WERI-Rb-1 (cell line): ENCODE results near the gene DDX6.
"Not testable (repeated sequence)": the region's sequence is repeated elsewhere in the genome, so short reads cannot be mapped to it uniquely, and the experiment has no call there.

Source experiments
- DNase-seq: peaks from one replicate; pipeline ENCODE4 v3.0.0-alpha.2; 2020
- H3K27ac ChIP-seq: fragments of 250-450 bp; sonication (Bioruptor Pico); 2 replicates; pipeline ENCODE4 v1.5.1; 2020; ENCODE audit warnings: mild to moderate bottlenecking, moderate library complexity
- H3K27me3 ChIP-seq: fragments of 250-450 bp; sonication (Bioruptor Pico); 2 replicates; pipeline ENCODE4 v1.5.1; 2021; ENCODE audit warnings: mild to moderate bottlenecking, low read depth, moderate library complexity; ENCODE audit not compliant: insufficient read depth, severe bottlenecking
- H3K36me3 ChIP-seq: fragments of 250-450 bp; sonication (Bioruptor Pico); 2 replicates; pipeline ENCODE4 v1.5.1; 2020; ENCODE audit warnings: mild to moderate bottlenecking, moderate library complexity
- H3K4me3 ChIP-seq: 2 replicates; pipeline ENCODE4 v1.5.1; 2011; ENCODE audit warnings: low read depth, mild to moderate bottlenecking, control low read depth, low read length
- H3K9me3 ChIP-seq: fragments of 250-450 bp; sonication (Bioruptor Pico); 2 replicates; pipeline ENCODE4 v1.5.1; 2021; ENCODE audit warnings: mild to moderate bottlenecking, moderate library complexity; ENCODE audit not compliant: severe bottlenecking
- TF ChIP-seq, protein P1 (sequence below): IDR thresholded peaks from 2 replicates; pipeline ENCODE4 v1.5.1; 2011; ENCODE audit warnings: low read depth, mild to moderate bottlenecking, control low read depth, inconsistent platforms, low read length

The DDX6 gene

GRCh38 chr11:118791111-118791960 is at the start of gene DDX6:
TSS of gene DDX6 (minus strand) at chr11:118791164. CDS start at chr11:118786251, 4,913 bp downstream.
- peak; percentile 93 for DNase-seq
- peaks cover 14% of the 10 kb centered on the region for H3K36me3 ChIP-seq
- no peaks in the 10 kb centered on the region for H3K9me3 ChIP-seq
- no peaks in the 10 kb centered on the region for H3K27me3 ChIP-seq
- peak within 1 kb of the TSS; percentile 99 for H3K4me3 ChIP-seq
- TF ChIP-seq, protein P1, sequence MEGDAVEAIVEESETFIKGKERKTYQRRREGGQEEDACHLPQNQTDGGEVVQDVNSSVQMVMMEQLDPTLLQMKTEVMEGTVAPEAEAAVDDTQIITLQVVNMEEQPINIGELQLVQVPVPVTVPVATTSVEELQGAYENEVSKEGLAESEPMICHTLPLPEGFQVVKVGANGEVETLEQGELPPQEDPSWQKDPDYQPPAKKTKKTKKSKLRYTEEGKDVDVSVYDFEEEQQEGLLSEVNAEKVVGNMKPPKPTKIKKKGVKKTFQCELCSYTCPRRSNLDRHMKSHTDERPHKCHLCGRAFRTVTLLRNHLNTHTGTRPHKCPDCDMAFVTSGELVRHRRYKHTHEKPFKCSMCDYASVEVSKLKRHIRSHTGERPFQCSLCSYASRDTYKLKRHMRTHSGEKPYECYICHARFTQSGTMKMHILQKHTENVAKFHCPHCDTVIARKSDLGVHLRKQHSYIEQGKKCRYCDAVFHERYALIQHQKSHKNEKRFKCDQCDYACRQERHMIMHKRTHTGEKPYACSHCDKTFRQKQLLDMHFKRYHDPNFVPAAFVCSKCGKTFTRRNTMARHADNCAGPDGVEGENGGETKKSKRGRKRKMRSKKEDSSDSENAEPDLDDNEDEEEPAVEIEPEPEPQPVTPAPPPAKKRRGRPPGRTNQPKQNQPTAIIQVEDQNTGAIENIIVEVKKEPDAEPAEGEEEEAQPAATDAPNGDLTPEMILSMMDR: peak; percentile 59
- H3K27ac ChIP-seq: peak within 1 kb of the TSS; percentile 100

DNA sequence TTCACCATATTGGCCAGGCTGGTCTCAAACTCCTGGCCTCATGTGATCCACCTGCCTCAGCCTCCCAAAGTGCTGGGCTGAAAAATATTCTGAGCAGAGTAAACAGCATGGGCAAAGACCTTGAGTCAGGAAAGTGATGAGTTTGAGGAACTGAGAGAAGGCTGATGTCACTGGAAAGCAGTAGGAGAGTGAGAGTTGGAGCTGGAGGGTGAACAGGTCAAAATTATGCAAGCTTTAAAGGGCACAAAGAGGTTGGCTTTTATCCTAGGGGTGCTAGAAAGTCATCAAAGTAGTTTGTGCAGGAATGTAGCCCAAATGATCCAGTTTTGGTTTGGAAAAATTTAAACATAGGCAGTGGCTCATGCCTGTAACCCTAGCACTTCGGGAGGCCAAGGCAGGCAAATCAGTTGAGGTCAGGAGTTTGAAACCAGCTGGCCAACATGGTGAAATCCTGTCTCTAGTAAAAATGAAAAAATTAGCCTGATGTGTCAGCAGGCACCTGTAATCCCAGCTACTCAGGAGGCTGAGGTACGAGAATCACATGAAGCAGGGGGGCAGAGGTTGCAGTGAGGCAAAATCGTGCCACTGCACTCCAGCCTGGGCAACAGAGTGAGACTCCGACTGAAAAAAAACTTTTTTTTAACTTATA is 48.1 kb upstream of the DDX6 start:
- H3K27ac ChIP-seq: no peak overlapping the region

DNA sequence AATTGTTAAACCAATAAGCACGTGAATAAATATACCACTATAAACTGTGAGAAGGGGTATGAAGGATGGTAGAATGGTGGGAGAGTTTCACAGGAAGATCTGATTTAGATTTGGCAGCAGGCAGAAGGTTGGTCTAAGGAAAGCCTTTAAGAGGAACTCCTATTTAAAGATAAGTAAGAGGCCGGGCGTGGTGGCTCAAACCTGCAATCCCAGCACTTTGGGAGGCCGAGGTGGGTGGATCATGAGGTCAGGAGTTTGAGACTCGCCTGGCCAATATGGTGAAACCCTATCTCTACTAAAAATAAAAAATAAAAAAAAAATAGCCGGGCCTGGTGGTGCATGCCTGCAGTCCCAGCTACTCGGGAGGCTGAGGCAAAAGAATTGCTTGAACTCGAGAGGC is 46.9 kb upstream of the DDX6 start:
- H3K36me3 ChIP-seq: no peaks in the 10 kb centered on the region
- no peaks in the 10 kb centered on the region for H3K9me3 ChIP-seq
- H3K27me3 ChIP-seq: no peaks in the 10 kb centered on the region
- no peak for DNase-seq
- H3K4me3 ChIP-seq: no peak overlapping the region
- no peak overlapping the region for H3K27ac ChIP-seq
- TF ChIP-seq, protein P1: no peak

More for the DNA sequence above, 48.1 kb upstream of the DDX6 start:
- Histone ChIP-seq H3K36me3 (no peaks in the 10 kb centered on the region), H3K9me3 (no peaks in the 10 kb centered on the region), H3K27me3 (no peaks in the 10 kb centered on the region), H3K4me3 (no peak overlapping the region)
- TF ChIP-seq, protein P1: no peak
- no peak for DNase-seq

DNA sequence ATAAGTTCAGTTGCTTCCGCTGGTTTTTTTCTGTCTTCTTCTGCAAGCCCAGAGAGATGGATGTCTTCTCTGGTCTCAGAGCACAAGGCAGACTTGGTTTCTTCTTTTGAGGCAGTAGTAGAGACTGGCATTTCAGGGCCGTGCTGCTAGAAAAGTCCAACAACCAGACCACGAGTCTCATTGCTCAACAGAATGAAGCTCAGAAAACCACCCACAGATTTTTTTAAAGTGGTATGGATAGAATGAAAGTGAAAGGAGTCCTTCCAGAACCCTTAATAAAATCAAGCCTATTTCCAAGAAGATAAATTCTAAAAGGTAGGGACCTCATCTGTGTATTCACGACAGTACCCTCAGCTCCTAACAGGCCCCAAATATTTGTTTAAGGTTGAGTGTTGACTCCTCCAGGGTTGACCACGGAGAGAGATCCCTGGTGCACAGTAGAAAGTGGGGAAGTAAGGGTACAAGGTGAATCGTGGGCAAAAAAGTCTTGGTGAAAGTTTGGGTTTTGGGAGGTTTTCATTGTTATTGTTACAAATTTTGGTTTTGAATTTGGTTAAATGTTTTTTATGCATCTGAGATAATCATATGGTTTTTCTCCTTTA is 43.6 kb upstream of the DDX6 start:
- DNase-seq: no peak
- Histone ChIP-seq H3K9me3 (no peaks in the 10 kb centered on the region), H3K27me3 (no peaks in the 10 kb centered on the region), H3K36me3 (no peaks in the 10 kb centered on the region), H3K4me3 (no peak overlapping the region), H3K27ac (no peak overlapping the region)
- TF ChIP-seq, protein P1: no peak

- no peaks in the 10 kb centered on the region for H3K9me3 ChIP-seq
- TF ChIP-seq, protein P1: no peak
These were observed 36.2 kb upstream of the DDX6 start for GRCh38 chr11:118827118-118827517.

DNA sequence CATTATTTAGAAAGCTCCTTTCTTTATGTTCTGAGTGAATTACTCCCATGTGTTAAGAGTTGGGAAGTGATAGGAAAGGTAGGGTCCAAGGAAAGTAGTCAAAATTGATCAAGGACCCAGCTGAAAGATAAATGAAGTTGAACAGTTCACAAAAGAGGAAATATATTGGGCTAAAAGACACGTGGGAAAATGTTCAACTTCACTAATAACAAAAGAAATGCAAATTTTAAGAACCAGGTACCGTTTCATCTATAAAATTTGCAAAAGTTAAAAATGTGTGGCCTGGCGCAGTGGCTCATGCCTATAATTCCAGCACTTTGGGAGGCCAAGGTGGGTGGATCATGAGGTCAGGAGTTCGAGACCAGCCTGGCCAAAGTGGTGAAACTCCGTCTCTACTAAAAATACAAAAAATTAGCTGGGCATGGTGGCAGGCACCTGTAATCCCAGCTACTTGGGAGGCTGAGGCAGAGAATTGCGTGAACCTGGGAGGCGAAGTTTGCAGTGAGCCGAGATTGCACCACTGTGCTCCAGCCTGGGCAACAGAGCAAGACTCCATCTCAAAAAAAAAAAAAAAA is 32.1 kb upstream of the DDX6 start:
- H3K27ac ChIP-seq, H3K4me3 ChIP-seq, H3K27me3 ChIP-seq, H3K36me3 ChIP-seq, H3K9me3 ChIP-seq, DNase-seq: not testable (repeated sequence)

More at GRCh38 chr11:118827118-118827517, 36.2 kb upstream of the DDX6 start:
- H3K27me3 ChIP-seq: no peaks in the 10 kb centered on the region
- no peak overlapping the region for H3K4me3 ChIP-seq
- no peaks in the 10 kb centered on the region for H3K36me3 ChIP-seq
- H3K27ac ChIP-seq: no peak overlapping the region
- DNase-seq: no peak
